Mesothelial cell of epicardium (in vitro differentiated cells): Measurements from ENCODE around the gene WDR64. TPM values are rescaled to one million over a fixed set of nuclear protein-coding genes. Genes with fewer than 3 reads are reported as not detected.

Source experiments
- DNase-seq, 2 experiments: peaks; one replicate each; pipeline ENCODE4 v3.0.0; 2021; ENCODE audit warnings: low spot score in 2 of 2; ENCODE audit not compliant: unreplicated experiment in 2 of 2
- H3K27ac Mint-ChIP-seq: 2 replicates; pipeline ENCODE4 v1.8.0; 2021; ENCODE audit warnings: mixed read lengths
- H3K27me3 Mint-ChIP-seq: 2 replicates; pipeline ENCODE4 v1.8.0; 2021; ENCODE audit warnings: low read depth, mixed read lengths
- H3K36me3 Mint-ChIP-seq: 2 replicates; pipeline ENCODE4 v1.8.0; 2021; ENCODE audit warnings: mixed read lengths
- H3K4me1 Mint-ChIP-seq: 2 replicates; pipeline ENCODE4 v1.8.0; 2021; ENCODE audit warnings: mixed read lengths
- H3K4me3 Mint-ChIP-seq: 2 replicates; pipeline ENCODE4 v1.8.0; 2021; ENCODE audit warnings: mild to moderate bottlenecking, moderate library complexity, mixed read lengths
- H3K9me3 Mint-ChIP-seq: 2 replicates; pipeline ENCODE4 v1.8.0; 2021; ENCODE audit warnings: mixed read lengths
- CTCF ChIP-seq: fragments of 200-600 bp; sonication (generic); IDR thresholded peaks from one replicate; pipeline ENCODE4 v1.5.0; 2021; ENCODE audit warnings: antibody characterized with exemption; ENCODE audit not compliant: unreplicated experiment
- total RNA-seq: library from RNA; stranded (reverse); gene quantifications from 3 replicates; pipeline ENCODE4 v1.2.1, GENCODE V29; 2021

WDR64 gene
- total RNA-seq, 1 donor from 2014 or later: not detected

GRCh38 chr1:241638099-241638682, 13.9 kb upstream of the WDR64 start:
- TF ChIP-seq CTCF: no peak
- peak overlapping the region; percentile 80 for H3K27ac Mint-ChIP-seq

GRCh38 chr1:241638909-241639622, 13.0 kb upstream of the WDR64 start:
- H3K36me3 Mint-ChIP-seq: peaks cover 16% of the 10 kb centered on the region
- no peak for TF ChIP-seq CTCF
- DNase-seq: no peak
- peaks cover 29% of the 10 kb centered on the region for H3K4me1 Mint-ChIP-seq
- peaks cover 24% of the 10 kb centered on the region for H3K9me3 Mint-ChIP-seq
- no peaks in the 10 kb centered on the region for H3K27me3 Mint-ChIP-seq
- peak overlapping the region; percentile 83 for H3K4me3 Mint-ChIP-seq
- H3K27ac Mint-ChIP-seq: peak overlapping the region; percentile 48

More at GRCh38 chr1:241638099-241638682, 13.9 kb upstream of the WDR64 start:
- peaks cover 21% of the 10 kb centered on the region for H3K9me3 Mint-ChIP-seq
- no peaks in the 10 kb centered on the region for H3K27me3 Mint-ChIP-seq
- H3K4me1 Mint-ChIP-seq: peaks cover 29% of the 10 kb centered on the region
- H3K4me3 Mint-ChIP-seq: peak overlapping the region; percentile 61
- DNase-seq: no peak
- H3K36me3 Mint-ChIP-seq: peaks cover 18% of the 10 kb centered on the region

GRCh38 chr1:241639623-241640148, 12.4 kb upstream of the WDR64 start:
- Mint-ChIP-seq H3K9me3 (peaks cover 24% of the 10 kb centered on the region), H3K4me1 (peaks cover 29% of the 10 kb centered on the region), H3K27ac (peak overlapping the region; percentile 48), H3K36me3 (peaks cover 10% of the 10 kb centered on the region), H3K4me3 (peak overlapping the region; percentile 83), H3K27me3 (no peaks in the 10 kb centered on the region)
- DNase-seq: peak in 1 of 2 experiments; percentile 29
- TF ChIP-seq CTCF: no peak

GRCh38 chr1:241640149-241640866, 11.8 kb upstream of the WDR64 start, which contains the start of the genes CHML and OPN3:
CHML (minus strand) TSS chr1:241640369; CDS start chr1:241635766, 4,603 bp downstream.
OPN3 (minus strand) TSS chr1:241640369; CDS start chr1:241640254, 115 bp downstream.
- H3K36me3 Mint-ChIP-seq: peaks cover 4% of the 10 kb centered on the region
- TF ChIP-seq CTCF: no peak
- H3K4me3 Mint-ChIP-seq: peak within 1 kb of the TSS; percentile 83
- H3K27ac Mint-ChIP-seq: peak within 1 kb of the TSS; percentile 89
- H3K4me1 Mint-ChIP-seq: peaks cover 29% of the 10 kb centered on the region
- DNase-seq: peak; percentile 90 to 93
- peaks cover 19% of the 10 kb centered on the region for H3K9me3 Mint-ChIP-seq
- no peaks in the 10 kb centered on the region for H3K27me3 Mint-ChIP-seq

- peaks cover 16% of the 10 kb centered on the region for H3K9me3 Mint-ChIP-seq
- H3K27ac Mint-ChIP-seq: peak overlapping the region; percentile 89
- DNase-seq: no peak
- no peaks in the 10 kb centered on the region for H3K36me3 Mint-ChIP-seq
- peaks cover 29% of the 10 kb centered on the region for H3K4me1 Mint-ChIP-seq
- H3K27me3 Mint-ChIP-seq: no peaks in the 10 kb centered on the region
- peak overlapping the region; percentile 65 for H3K4me3 Mint-ChIP-seq
- no peak for TF ChIP-seq CTCF
Measured at GRCh38 chr1:241640867-241641622, 11.0 kb upstream of the WDR64 start.
